ENCODE results near the gene KCNK4. TPM values are rescaled to one million over a fixed set of nuclear protein-coding genes. Genes with fewer than 3 reads are reported as not detected.

KCNK4 gene
- total RNA-seq, 1 donor from 2014 or later: not detected

DNA sequence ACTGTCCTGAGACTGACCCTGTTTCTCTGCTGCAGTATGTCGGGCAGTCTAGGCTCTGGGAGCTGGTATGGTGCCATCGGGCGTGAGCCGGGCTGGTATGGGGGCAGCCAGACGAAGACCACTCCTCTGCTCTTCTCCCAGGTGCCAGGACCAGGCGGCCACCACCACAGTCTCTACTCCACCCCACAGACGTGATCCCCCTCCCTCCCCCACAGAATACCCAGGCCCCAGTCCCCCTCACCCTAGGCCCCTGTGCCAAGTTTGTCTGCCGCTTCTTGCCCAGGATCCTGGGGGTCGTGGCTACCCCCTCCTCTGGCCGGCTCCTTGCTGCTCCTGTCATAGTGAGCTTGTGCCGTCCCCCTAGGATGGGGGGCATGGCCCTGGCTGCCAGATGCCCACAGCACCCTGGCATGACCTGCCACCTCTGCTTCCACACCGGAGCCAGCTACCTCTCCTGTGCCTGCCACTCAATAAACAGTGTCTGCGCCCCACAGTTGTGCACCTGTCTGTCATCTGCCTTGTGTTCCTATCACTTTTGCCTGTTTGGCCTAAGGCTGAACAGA is 2.0 kb upstream of the KCNK4 start:
- Histone ChIP-seq H3K9me3 (no peaks in the 10 kb centered on the region), H3K27ac (no peak overlapping the region), H3K27me3 (peaks cover 31% of the 10 kb centered on the region), H3K4me3 (no peak overlapping the region), H3K4me1 (peaks cover 11% of the 10 kb centered on the region), H3K36me3 (no peaks in the 10 kb centered on the region)
- DNase-seq: no peak
- intact Hi-C loops (cut with DNase I): no loop called here
- no peak for ATAC-seq
- TF ChIP-seq, protein P1, sequence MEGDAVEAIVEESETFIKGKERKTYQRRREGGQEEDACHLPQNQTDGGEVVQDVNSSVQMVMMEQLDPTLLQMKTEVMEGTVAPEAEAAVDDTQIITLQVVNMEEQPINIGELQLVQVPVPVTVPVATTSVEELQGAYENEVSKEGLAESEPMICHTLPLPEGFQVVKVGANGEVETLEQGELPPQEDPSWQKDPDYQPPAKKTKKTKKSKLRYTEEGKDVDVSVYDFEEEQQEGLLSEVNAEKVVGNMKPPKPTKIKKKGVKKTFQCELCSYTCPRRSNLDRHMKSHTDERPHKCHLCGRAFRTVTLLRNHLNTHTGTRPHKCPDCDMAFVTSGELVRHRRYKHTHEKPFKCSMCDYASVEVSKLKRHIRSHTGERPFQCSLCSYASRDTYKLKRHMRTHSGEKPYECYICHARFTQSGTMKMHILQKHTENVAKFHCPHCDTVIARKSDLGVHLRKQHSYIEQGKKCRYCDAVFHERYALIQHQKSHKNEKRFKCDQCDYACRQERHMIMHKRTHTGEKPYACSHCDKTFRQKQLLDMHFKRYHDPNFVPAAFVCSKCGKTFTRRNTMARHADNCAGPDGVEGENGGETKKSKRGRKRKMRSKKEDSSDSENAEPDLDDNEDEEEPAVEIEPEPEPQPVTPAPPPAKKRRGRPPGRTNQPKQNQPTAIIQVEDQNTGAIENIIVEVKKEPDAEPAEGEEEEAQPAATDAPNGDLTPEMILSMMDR (IDR thresholded peaks at IDR 0.05): no peak

DNA sequence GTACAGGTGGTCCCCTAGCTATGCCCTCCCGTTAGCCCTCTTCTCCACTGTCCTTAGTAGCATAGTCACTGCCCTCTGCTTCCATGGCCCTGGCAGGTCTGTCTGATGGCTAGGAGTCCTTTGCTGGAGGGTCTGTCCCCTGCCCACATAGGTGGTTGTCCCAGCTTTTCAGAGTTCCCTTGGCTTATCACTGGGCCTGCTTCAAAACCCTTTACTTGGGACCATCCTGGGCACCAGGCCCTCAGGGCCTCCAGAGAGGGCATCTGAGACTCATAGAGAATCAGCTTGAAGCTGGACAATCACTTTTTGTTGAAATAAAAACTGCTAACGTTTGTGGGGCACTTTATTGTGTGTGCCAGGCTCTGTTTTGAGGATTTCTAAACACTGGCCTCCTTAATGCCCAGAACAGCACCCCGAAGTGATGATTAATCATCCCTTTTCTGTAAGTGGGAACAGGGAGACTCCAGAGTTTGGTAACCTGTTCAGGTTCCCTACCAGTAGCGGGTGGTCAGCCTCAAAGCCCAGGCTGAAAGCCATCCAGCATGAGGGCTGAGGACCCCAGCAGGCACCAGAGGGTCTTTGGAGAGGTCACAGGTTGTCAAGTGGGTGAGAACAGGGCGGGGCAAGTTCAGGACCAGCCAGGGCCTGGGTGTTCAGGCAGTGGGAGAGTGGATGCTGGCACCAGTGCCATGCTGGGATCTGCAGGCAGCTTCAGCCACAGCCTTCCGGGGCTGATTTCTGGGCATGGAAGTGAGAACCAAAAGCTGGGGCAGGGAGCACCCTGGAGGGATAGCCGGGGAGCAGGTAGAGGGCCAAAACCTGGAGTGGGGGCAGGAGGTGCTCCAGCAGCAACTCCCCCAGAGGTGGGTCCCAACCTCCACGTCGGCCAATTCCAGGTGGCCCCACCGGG is 495 bp upstream of the KCNK4 start:
- Histone ChIP-seq H3K27me3 (peaks cover 44% of the 10 kb centered on the region), H3K4me1 (peaks cover 8% of the 10 kb centered on the region), H3K36me3 (no peaks in the 10 kb centered on the region), H3K9me3 (no peaks in the 10 kb centered on the region), H3K4me3 (no peak overlapping the region), H3K27ac (no peak overlapping the region)
- intact Hi-C loops (cut with DNase I): no loop called here
- ATAC-seq (no peak), DNase-seq (no peak)
- TF ChIP-seq, protein P1 (IDR thresholded peaks at IDR 0.05): no peak

DNA sequence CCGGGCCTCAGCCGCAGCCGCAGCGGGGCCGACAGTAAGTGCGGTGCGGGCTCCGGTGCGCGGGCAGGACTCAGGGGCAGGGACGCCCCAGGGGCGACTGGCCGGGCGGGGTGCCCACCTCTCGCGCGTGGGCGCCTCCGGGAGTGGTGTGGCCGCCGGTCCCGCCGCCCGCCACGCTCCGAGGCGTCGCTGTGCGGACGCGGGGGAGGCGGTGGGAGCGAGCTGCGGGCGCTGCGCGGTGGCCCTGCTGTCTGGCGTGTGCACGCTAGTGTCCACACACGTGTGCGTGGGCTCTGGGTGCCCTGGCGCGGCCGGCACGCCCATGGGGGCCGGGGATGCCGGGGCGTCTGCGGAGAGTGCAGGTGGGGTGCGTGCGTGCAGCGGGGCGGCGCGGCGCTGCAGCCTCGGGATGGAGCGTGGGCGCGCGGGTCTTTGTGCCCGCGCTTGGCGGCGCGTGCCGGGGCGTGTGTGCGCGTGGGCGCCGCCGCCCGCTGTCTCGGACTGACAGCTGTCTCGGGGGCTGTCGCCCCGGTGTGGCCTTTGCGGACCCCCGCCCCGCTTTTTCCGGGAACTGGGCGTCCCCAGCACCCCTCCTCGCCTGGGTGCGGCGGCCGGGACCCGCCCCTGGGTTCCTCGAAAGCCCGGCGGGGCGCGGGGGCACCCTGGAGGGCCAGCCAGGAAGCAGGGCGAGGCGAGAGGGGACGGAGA is 804 bp downstream of the KCNK4 start:
- DNase-seq: no peak
- ATAC-seq: peak; percentile 2
- no peak overlapping the region for H3K27ac ChIP-seq
- H3K27me3 ChIP-seq: peaks cover 51% of the 10 kb centered on the region
- H3K9me3 ChIP-seq: no peaks in the 10 kb centered on the region
- H3K4me1 ChIP-seq: no peaks in the 10 kb centered on the region
- intact Hi-C loops (cut with DNase I): no loop called here
- peak overlapping the region; percentile 36 for H3K4me3 ChIP-seq
- no peaks in the 10 kb centered on the region for H3K36me3 ChIP-seq
- TF ChIP-seq, protein P1 (IDR thresholded peaks at IDR 0.05): no peak

DNA sequence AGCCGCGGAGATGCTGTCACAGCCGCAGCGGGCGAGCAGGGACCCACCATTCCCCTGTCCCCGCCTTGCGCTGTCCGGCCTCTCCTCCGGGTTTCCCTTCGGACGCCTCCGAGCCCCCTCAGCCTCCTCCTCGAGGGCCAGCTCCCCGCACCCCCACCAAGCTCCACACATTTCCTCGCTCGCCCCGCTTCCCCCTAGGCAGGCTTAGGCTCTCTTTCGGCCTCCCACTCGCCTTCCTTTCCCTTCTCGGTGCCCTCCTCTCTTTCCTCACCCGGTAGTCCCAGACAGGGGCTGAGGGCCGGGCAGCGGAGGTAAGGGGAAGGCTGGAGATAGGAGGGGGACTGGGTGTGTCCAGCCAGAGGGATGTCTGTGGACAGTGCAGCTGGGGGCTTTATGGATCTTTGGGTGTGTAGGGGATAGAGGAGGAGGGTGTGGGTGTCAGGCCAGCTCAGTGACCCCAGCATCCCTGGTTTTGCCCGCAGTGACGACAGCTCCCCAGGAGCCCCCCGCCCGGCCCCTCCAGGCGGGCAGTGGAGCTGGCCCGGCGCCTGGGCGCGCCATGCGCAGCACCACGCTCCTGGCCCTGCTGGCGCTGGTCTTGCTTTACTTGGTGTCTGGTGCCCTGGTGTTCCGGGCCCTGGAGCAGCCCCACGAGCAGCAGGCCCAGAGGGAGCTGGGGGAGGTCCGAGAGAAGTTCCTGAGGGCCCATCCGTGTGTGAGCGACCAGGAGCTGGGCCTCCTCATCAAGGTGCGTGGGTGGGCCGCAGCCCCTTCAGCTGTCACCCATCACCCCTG is 1.6 kb downstream of the KCNK4 start:
- Histone ChIP-seq H3K4me3 (peak overlapping the region; percentile 36), H3K9me3 (no peaks in the 10 kb centered on the region), H3K27ac (no peak overlapping the region), H3K36me3 (no peaks in the 10 kb centered on the region), H3K4me1 (no peaks in the 10 kb centered on the region), H3K27me3 (peaks cover 59% of the 10 kb centered on the region)
- TF ChIP-seq, protein P1 (IDR thresholded peaks at IDR 0.05): no peak
- DNase-seq (no peak), ATAC-seq (peak; percentile 3)
- intact Hi-C loops (cut with DNase I): no loop called here

DNA sequence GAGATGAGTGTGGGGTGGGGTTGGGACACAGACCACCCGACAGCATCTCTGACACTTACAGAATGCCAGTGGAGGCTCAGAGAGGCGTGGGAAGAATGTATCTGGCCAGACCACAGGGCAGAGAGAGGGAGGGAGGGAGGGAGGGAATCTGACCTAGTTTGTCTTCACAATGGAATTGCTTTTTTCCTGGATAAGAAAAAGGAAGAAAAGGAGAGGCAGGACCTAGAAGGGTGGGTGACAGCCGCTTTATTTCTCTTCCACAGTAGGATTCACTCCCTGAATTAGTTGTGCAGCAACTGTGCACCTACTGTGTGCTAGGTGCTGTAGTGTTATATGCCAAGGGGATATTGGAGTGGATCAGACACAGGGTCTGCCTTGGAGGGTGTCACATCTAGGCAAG is 3.7 kb downstream of the KCNK4 start:
- TF ChIP-seq, protein P1 (IDR thresholded peaks at IDR 0.05): no peak
- H3K9me3 ChIP-seq: no peaks in the 10 kb centered on the region
- no peak for ATAC-seq
- no peak overlapping the region for H3K4me3 ChIP-seq
- H3K36me3 ChIP-seq: no peaks in the 10 kb centered on the region
- no peak for DNase-seq
- H3K27ac ChIP-seq: no peak overlapping the region
- intact Hi-C loops (cut with DNase I): no loop called here
- H3K4me1 ChIP-seq: peaks cover 9% of the 10 kb centered on the region
- H3K27me3 ChIP-seq: peaks cover 79% of the 10 kb centered on the region

All from upper lobe of right lung (tissue), 1 donor.